ENCODE results near the gene MEGF11. TPM values are rescaled to one million over a fixed set of nuclear protein-coding genes. Genes with fewer than 3 reads are reported as not detected.

The MEGF11 gene
- total RNA-seq, 3 donors from 2014 or later: not detected

DNA sequence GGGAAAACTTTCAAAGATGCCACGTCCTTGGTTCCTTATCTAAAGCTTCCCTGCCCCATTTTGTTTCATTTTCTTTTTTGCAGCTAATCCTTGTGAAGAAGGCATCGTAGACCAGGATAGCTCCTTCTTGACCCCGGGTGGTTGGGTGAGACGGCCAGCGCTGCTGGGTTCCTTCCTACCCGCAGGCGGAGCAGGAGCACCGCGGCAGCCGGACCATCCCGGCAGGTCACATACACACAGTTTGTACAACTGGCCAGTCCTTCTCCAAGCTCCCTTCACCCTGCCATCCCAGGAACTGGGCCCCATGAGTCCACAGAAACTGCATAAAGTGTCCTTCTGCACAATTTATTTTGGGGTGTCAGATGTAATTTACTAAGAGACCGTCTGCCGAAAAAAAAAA lies 83.9 kb downstream of the MEGF11 start:
- no peaks in the 10 kb centered on the region for H3K9me3 Mint-ChIP-seq
- DNase-seq (no peak), ATAC-seq (no peak)
- no peak overlapping the region for H3K4me3 Mint-ChIP-seq
- H3K36me3 Mint-ChIP-seq (ENCODE audit: insufficient read depth): no peaks in the 10 kb centered on the region
- H3K4me1 Mint-ChIP-seq (ENCODE audit: low read depth): no peaks in the 10 kb centered on the region
- H3K27me3 Mint-ChIP-seq (ENCODE audit: low read depth): peaks cover 10% of the 10 kb centered on the region

DNA sequence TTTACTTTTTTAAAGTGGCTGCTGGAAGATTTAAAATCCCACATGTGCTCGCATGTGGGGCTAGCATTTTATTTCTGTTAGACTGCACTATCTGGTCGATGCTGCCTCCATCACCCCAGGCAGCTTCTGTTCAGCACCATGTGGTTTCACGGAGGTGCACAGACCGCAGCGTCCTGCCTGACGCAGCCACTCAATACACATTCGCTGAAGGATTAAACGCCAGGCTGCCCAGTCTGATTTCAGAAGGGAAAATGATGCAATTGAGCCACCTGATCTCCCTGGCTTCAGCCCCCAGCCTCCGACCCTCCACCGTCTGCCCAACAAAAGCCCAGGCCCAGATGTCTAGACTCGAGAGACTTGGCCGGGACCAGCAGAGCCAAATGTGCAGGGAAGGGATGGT lies 84.5 kb downstream of the MEGF11 start:
- Mint-ChIP-seq H3K9me3 (no peaks in the 10 kb centered on the region), H3K4me3 (no peak overlapping the region), H3K4me1 (ENCODE audit: low read depth) (no peaks in the 10 kb centered on the region), H3K27me3 (ENCODE audit: low read depth) (peaks cover 7% of the 10 kb centered on the region), H3K36me3 (ENCODE audit: insufficient read depth) (no peaks in the 10 kb centered on the region)
- DNase-seq: no peak
- ATAC-seq: no peak

DNA sequence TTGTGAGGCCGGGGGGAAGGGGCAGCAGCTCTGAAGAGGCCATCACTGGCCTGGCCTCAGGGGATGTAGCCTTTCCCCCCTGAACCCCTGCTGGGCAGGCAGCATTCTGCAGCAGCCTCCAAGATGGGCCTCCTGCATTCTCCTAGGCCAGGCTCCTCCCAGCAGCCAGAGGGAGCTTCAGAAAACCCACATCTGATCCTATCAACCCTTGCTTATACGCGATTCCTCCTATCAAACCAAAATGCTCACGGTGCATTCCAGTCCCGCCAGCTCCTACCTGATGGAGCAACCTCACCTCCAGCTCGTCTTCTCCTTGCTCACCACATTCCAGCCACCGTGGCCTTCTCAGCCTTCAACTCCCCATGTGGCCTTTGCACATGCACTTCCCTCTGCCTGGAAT lies 85.7 kb downstream of the MEGF11 start:
- H3K4me3 Mint-ChIP-seq: no peak overlapping the region
- ATAC-seq (no peak), DNase-seq (no peak)
- H3K27me3 Mint-ChIP-seq (ENCODE audit: low read depth): peaks cover 5% of the 10 kb centered on the region
- no peaks in the 10 kb centered on the region for H3K4me1 Mint-ChIP-seq (ENCODE audit: low read depth)
- no peaks in the 10 kb centered on the region for H3K9me3 Mint-ChIP-seq
- no peaks in the 10 kb centered on the region for H3K36me3 Mint-ChIP-seq (ENCODE audit: insufficient read depth)

DNA sequence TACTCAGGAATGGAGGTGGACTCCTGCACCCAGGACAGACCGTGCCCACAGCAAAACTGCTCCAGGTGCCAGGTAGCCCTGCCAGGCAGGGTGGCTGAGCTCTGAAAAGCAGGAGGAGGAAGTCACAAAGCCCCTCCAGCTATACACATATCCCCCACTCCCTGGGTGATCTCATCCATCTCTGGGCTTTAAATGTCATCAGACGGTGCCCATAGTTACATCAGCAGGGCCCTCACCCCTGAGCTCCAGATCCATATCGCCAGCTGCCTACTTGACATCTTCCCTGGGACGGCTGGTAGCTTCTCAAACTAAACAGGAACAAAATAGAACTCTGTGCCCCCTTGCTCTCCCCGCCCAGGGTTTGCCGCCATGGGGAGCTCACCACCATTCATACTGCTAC lies 87.7 kb downstream of the MEGF11 start:
- DNase-seq (no peak), ATAC-seq (no peak)
- Mint-ChIP-seq H3K9me3 (no peaks in the 10 kb centered on the region), H3K27me3 (ENCODE audit: low read depth) (no peaks in the 10 kb centered on the region), H3K4me3 (no peak overlapping the region), H3K4me1 (ENCODE audit: low read depth) (no peaks in the 10 kb centered on the region), H3K36me3 (ENCODE audit: insufficient read depth) (no peaks in the 10 kb centered on the region)

DNA sequence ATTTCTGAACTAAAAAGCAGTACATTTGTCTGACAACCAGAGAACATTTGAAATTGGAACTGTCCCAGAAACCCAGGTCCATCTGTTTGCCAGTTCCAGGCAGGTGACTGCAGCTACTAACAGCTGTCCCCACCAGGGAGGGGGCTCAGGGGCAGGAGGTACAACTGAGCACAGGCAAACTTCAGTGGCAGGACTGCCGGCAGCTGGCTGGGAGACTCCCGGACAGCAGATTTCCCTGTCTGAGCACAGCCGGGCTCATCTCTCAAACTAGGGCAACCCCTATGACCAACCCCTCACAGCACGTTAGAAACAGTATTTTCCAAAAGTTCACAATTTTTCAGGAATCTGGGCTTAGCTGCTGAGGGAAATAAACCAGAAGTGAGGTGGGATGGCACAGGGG lies 88.8 kb downstream of the MEGF11 start:
- no peak for ATAC-seq
- Mint-ChIP-seq H3K4me1 (ENCODE audit: low read depth) (no peaks in the 10 kb centered on the region), H3K27me3 (ENCODE audit: low read depth) (no peaks in the 10 kb centered on the region), H3K9me3 (no peaks in the 10 kb centered on the region), H3K36me3 (ENCODE audit: insufficient read depth) (no peaks in the 10 kb centered on the region), H3K4me3 (no peak overlapping the region)
- no peak for DNase-seq

DNA sequence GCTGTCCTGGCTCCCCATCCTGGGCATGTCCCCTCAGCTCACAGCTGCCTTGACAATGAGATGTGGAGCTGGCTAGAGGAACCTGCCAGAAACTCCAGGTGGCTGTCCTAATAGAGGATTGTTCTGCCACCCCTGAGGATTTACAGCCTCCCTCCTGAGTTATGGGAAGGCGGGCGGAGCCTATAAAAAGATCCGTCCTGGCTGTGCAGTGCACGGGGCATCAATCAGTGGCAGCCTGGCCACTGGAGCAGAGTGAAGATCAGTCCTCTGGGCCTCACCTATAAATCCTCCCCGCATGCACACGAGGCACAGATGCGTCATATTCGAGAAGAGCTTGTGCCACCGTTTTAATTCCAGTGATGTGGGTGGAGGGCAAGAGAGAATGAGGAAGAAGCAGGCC lies 90.0 kb downstream of the MEGF11 start:
- Mint-ChIP-seq H3K4me3 (no peak overlapping the region), H3K9me3 (no peaks in the 10 kb centered on the region), H3K36me3 (ENCODE audit: insufficient read depth) (no peaks in the 10 kb centered on the region), H3K27me3 (ENCODE audit: low read depth) (no peaks in the 10 kb centered on the region), H3K4me1 (ENCODE audit: low read depth) (no peaks in the 10 kb centered on the region)
- no peak for DNase-seq
- no peak for ATAC-seq

DNA sequence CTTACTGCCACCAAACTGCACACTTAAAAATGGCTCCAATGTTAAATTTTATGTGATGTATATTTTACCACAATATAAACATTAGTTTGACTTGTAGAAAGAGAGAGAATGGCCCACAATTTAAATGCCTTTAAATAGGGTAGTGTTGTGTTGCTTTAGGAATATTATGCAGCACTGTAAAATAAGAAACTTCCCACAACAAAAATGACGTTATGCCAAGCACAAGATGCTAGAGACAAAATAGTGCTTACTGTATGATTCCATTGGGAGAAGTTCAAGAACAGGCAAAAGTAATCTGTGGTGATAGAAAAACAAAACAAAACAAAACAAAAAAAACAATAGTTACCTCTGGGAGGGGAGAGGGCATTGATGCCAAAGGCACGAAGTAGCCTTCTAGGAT lies 91.3 kb downstream of the MEGF11 start:
- DNase-seq: no peak
- H3K36me3 Mint-ChIP-seq (ENCODE audit: insufficient read depth): no peaks in the 10 kb centered on the region
- H3K27me3 Mint-ChIP-seq (ENCODE audit: low read depth): no peaks in the 10 kb centered on the region
- no peaks in the 10 kb centered on the region for H3K9me3 Mint-ChIP-seq
- H3K4me1 Mint-ChIP-seq (ENCODE audit: low read depth): no peaks in the 10 kb centered on the region
- no peak overlapping the region for H3K4me3 Mint-ChIP-seq
- ATAC-seq: no peak

DNA sequence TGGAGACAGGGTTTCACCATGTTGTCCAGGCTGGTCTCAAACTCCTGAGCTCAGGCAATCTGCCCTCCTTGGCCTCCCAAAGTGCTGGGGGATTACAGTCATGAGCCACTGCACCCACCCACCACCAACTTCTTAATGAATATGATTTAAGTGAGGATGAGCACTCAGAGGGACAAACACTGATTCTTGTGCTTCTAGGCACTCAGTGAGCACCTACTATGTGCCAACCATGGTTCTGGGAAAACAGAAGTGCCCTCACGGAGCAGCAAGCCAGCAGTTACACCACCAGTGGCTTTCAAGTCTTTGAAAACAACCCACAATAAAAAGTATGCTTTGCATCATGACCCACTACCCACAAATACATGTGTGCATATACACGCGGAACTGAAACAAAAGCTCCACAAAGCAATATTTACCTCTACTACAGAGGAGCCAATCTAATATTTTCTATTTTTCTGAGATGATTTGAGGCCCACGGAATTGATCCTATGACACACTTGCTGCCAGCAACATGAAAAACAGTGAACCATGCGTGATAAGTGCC lies 91.9 kb downstream of the MEGF11 start:
- no peak overlapping the region for H3K4me3 Mint-ChIP-seq
- H3K27me3 Mint-ChIP-seq (ENCODE audit: low read depth): no peaks in the 10 kb centered on the region
- no peaks in the 10 kb centered on the region for H3K4me1 Mint-ChIP-seq (ENCODE audit: low read depth)
- H3K36me3 Mint-ChIP-seq (ENCODE audit: insufficient read depth): no peaks in the 10 kb centered on the region
- no peaks in the 10 kb centered on the region for H3K9me3 Mint-ChIP-seq
- ATAC-seq (no peak), DNase-seq (no peak)

DNA sequence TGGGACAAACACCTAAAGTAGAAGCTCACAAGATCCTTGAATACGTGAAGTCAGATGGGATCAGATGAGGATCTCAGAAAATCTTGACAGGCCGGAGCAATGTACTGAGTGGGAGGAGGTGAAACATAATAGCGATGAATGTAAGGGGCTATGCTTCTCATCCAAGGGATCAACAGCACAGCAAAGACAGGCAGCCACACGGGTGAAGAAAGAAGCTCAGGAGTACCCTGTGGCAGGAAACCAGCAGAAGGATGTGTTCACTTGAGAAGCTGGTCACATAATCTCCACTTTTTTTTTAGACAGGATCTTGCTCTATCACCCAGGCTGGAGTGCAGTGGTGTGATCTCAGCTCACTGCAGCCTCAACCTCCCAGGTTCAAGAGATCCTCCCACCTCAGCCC lies 92.4 kb downstream of the MEGF11 start:
- H3K4me3 Mint-ChIP-seq: no peak overlapping the region
- no peaks in the 10 kb centered on the region for H3K9me3 Mint-ChIP-seq
- ATAC-seq (no peak), DNase-seq (no peak)
- peaks cover 1% of the 10 kb centered on the region for H3K27me3 Mint-ChIP-seq (ENCODE audit: low read depth)
- no peaks in the 10 kb centered on the region for H3K36me3 Mint-ChIP-seq (ENCODE audit: insufficient read depth)
- no peaks in the 10 kb centered on the region for H3K4me1 Mint-ChIP-seq (ENCODE audit: low read depth)

DNA sequence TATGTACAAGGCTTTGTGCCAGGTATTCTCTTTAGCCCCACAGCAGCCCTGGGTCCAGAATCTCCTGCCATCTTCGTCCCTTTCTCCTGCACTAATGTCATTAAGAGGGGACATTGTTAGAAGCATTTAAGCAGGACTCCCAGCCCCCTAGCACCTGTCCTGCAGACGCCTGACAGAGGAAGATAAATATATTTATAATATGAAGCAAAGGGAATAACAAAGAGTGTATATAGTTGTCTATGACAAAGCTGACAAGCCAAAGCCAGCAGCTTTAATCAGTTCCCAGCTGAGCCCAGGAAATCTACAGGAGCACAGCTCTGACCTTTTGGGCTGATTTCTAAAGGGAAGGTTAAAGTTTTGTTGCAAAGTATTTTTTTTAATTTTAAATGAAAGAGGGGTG lies 96.0 kb downstream of the MEGF11 start:
- ATAC-seq (no peak), DNase-seq (no peak)
- Mint-ChIP-seq H3K9me3 (no peaks in the 10 kb centered on the region), H3K4me3 (no peak overlapping the region), H3K27me3 (ENCODE audit: low read depth) (peaks cover 10% of the 10 kb centered on the region), H3K36me3 (ENCODE audit: insufficient read depth) (no peaks in the 10 kb centered on the region), H3K4me1 (ENCODE audit: low read depth) (no peaks in the 10 kb centered on the region)

DNA sequence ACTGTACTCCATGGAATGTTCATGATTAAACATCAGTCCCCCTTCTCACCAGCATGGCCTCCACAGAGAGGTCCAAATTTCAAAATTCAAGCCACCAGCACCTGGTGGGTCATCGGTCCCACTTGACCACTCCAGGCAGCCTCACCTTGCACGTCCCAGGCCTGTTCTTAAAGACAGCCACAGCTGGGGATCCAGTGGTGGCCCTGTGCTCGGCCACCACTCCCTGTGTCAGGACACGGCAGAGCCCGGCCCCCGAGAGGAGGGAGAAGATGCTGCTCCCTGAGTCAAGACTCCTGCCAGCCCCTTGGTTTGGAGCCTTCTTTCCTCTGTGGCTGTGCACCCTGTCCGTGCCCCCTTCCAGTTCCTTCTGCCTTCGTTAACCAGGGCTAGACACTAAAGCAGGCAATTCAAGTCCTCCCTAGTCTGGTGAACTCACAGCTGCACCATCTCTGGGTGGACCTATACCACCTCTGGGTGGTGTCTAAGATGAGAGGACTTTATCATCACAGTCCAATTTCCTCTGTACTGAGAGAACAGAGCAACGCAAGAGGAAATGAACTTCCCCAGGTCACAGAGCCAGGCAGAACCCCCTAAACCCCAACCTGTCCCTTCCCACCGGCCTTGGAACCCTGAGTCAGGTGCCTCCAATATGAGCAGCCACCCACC lies 97.1 kb downstream of the MEGF11 start:
- ATAC-seq (no peak), DNase-seq (no peak)
- Mint-ChIP-seq H3K9me3 (no peaks in the 10 kb centered on the region), H3K4me3 (no peak overlapping the region), H3K4me1 (ENCODE audit: low read depth) (no peaks in the 10 kb centered on the region), H3K36me3 (ENCODE audit: insufficient read depth) (no peaks in the 10 kb centered on the region), H3K27me3 (ENCODE audit: low read depth) (peaks cover 10% of the 10 kb centered on the region)

DNA sequence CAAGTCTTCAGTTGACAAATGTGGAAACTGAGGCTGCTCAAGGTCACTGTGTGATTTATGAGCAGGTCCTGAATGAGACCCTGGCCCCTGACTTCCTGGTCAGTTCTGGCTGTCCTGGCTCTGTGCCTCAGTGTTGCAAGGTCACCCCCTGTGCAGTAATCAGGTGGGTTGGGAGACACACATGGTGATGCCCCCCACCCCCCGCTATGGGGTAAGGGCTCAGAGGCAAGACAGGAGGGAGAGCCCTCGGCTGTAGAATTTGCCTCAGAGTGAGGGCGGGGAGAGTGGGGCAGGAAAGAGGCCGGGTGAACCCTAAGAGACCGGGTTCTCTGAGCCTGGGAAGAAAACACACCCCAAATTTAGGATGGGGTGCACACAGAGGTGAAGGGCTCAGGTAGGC lies 98.5 kb downstream of the MEGF11 start:
- ATAC-seq (no peak), DNase-seq (no peak)
- Mint-ChIP-seq H3K27me3 (ENCODE audit: low read depth) (peaks cover 11% of the 10 kb centered on the region), H3K4me3 (no peak overlapping the region), H3K9me3 (no peaks in the 10 kb centered on the region), H3K4me1 (ENCODE audit: low read depth) (no peaks in the 10 kb centered on the region), H3K36me3 (ENCODE audit: insufficient read depth) (no peaks in the 10 kb centered on the region)

DNA sequence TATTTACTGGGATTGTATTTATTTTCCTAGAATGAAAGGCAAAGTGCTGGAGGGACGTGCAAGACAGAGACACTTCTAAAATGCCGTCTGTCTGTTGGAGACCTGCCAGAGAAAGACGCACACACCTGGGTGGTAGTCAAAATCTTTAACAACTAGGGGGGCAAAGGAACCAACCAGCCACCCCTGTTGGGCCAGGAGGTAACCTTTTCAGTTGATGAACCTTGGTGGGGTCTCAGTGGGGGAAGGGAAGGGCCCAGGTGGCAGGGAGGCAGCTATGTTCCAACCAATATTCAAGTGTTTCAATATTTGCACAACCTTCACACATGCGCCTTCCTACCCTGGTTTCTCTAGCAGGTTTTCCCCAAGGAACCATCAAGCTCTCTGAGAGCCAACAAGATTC lies 99.0 kb downstream of the MEGF11 start:
- Mint-ChIP-seq H3K4me3 (no peak overlapping the region), H3K9me3 (no peaks in the 10 kb centered on the region), H3K36me3 (ENCODE audit: insufficient read depth) (no peaks in the 10 kb centered on the region), H3K4me1 (ENCODE audit: low read depth) (no peaks in the 10 kb centered on the region), H3K27me3 (ENCODE audit: low read depth) (peaks cover 11% of the 10 kb centered on the region)
- no peak for DNase-seq
- no peak for ATAC-seq

DNA sequence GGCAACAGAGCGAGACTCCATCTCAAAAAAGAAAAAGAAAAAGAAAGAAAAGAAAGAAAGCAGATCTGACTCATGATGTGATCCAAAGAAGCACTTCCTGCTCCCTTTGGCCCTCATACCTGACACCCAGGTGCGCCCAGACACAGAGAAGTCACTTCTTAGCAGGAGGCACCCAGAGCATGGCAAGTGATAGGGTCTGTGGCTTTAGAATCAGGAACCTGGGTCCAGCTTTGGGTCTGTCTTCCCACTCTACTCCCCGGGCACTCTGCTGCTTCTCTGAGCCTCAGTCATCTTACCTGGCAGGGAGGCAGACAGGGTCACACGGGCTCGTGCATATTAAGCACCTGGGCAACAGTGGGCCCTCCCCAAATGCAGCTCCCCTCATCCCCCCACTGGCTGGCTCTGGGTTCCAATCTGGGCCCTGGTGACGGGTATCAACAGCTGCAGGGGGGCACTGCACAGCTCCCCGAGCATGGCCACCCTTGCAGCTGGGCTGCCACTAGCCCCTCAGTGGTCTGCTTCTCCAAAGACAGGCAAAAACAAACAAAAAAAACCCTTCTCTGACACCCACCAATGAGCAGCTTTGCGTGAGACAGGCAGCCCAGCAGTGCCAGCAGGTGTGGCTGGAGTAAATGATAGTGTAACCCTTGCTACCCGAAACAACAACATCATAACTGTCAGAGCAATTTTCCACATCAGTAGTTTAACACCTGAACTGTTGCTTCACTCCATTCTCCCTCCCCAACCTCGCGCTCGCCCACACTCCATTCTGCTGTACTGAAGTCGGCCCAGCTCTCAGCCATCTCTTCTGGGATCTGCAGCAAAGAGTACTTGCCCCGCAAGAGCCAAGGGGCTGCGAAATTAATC lies 99.8 kb downstream of the MEGF11 start:
- Mint-ChIP-seq H3K9me3 (no peaks in the 10 kb centered on the region), H3K27me3 (ENCODE audit: low read depth) (peaks cover 11% of the 10 kb centered on the region), H3K4me1 (ENCODE audit: low read depth) (no peaks in the 10 kb centered on the region), H3K36me3 (ENCODE audit: insufficient read depth) (no peaks in the 10 kb centered on the region), H3K4me3 (no peak overlapping the region)
- DNase-seq (no peak), ATAC-seq (no peak)

DNA sequence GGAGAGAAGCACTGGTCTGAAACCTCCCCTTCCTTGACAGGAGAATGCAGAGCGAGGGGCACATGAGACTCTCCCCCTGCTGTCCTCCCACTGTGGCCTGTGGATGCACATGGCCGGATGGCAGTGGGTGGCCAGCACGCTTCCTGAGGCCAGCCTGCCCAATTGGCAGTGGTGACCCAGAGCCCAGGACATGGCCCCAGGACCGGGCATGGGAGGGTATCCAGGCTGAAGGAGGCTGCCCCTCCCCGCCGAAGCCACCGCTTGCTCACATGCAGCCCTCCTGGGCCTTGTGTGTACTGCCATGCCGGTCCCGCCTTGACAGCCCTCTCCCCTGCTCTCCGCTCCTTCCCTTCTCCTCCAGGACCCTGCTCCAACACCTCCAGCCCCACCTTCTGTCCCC lies 100.9 kb downstream of the MEGF11 start:
- Mint-ChIP-seq H3K9me3 (no peaks in the 10 kb centered on the region), H3K4me3 (no peak overlapping the region), H3K36me3 (ENCODE audit: insufficient read depth) (no peaks in the 10 kb centered on the region), H3K27me3 (ENCODE audit: low read depth) (peaks cover 11% of the 10 kb centered on the region), H3K4me1 (ENCODE audit: low read depth) (no peaks in the 10 kb centered on the region)
- ATAC-seq (no peak), DNase-seq (no peak)
